Endothelial cell of umbilical vein (primary cell): ENCODE measurements around the gene DIP2C. TPM values are rescaled to one million over a fixed set of nuclear protein-coding genes. Genes with fewer than 3 reads are reported as not detected.

Experiments used
- BruUV-seq: library from RNA; stranded (reverse); fragments of 400-500 nt; replicated peaks from 2 replicates; lab custom pipeline; 2021; lab: Mats Ljungman, UMichigan
- CTCF ChIA-PET: fragments of 300-600, 350-600 bp; sonication (Branson Sonifier 250); formaldehyde crosslinking; loops from one replicate; lab custom pipeline; 2021; ENCODE audit warnings: antibody characterized with exemption, inconsistent platforms; lab: Charles Lee
- POLR2A ChIA-PET: fragments of 300-600, 350-600 bp; sonication (Branson Sonifier 250); formaldehyde crosslinking; loops from one replicate; lab custom pipeline; 2021; ENCODE audit warnings: antibody characterized with exemption, inconsistent platforms; lab: Charles Lee
- DNase-seq: peaks from one replicate; pipeline ENCODE4 v3.0.0-alpha.2; 2011; ENCODE audit warnings: low read depth, low spot score
- FAIRE-seq: peaks from 2 replicates; lab custom pipeline; 2011; peaks lifted over from hg19 to GRCh38; lab: Jason Lieb, UNC
- H2AFZ ChIP-seq: 2 replicates; pipeline ENCODE4 v1.6.0; 2012; ENCODE audit warnings: low read depth, low read length, control low read depth, inconsistent platforms
- H3K27ac ChIP-seq: 2 replicates; pipeline ENCODE4 v1.5.1; 2011; ENCODE audit warnings: low read depth, mild to moderate bottlenecking, control low read depth, low read length, moderate library complexity; ENCODE audit not compliant: insufficient read depth
- H3K27me3 ChIP-seq, 2 experiments: 2 replicates each; pipeline versions ENCODE4 v1.6.0 to v1.6.1; 2011; ENCODE audit warnings: low read length in 2 of 2, mixed read lengths in 1 of 2; ENCODE audit not compliant: control insufficient read depth in 2 of 2, insufficient read depth in 2 of 2
- H3K36me3 ChIP-seq, 2 experiments: 2 replicates in 1 of 2; 3 replicates in 1 of 2; pipeline ENCODE4 v1.5.1; 2011; ENCODE audit warnings: low read length in 2 of 2, mild to moderate bottlenecking in 1 of 2, moderate library complexity in 1 of 2; ENCODE audit not compliant: control insufficient read depth in 2 of 2, insufficient read depth in 2 of 2; ENCODE audit errors: extremely low read depth in 1 of 2
- H3K4me1 ChIP-seq: 3 replicates; pipeline ENCODE4 v1.5.1; 2011; ENCODE audit warnings: mild to moderate bottlenecking, low read length; ENCODE audit not compliant: control insufficient read depth, insufficient read depth; ENCODE audit errors: extremely low read depth
- H3K4me2 ChIP-seq: 2 replicates; pipeline ENCODE4 v1.6.1; 2011; ENCODE audit warnings: low read length, control low read depth, mixed read lengths; ENCODE audit not compliant: insufficient read depth
- H3K4me3 ChIP-seq, 3 experiments: fragments of 200-600 bp in 1 of 3; sonication (generic), shearing (Covaris generic) in 1 of 3; replicated peaks in 1 of 3; 2 replicates each; pipeline ENCODE4 v1.5.1; 2011 to 2016; ENCODE audit warnings: control low read depth in 3 of 3, low read length in 3 of 3, mild to moderate bottlenecking in 2 of 3, inconsistent platforms in 1 of 3, low read depth in 1 of 3, moderate library complexity in 1 of 3; ENCODE audit not compliant: insufficient read depth in 1 of 3
- H3K79me2 ChIP-seq: 2 replicates; pipeline ENCODE4 v1.6.0; 2012; ENCODE audit warnings: low read length, inconsistent platforms; ENCODE audit not compliant: control insufficient read depth, insufficient read depth
- H3K9ac ChIP-seq: replicated peaks from 2 replicates; pipeline ENCODE3; 2011; ENCODE audit warnings: low read length, control low read depth; ENCODE audit not compliant: insufficient read depth; ENCODE audit errors: extremely low read depth
- H3K9me1 ChIP-seq: replicated peaks from 3 replicates; pipeline ENCODE4 v1.6.0; 2011; ENCODE audit warnings: mild to moderate bottlenecking, low read length; ENCODE audit not compliant: control insufficient read depth, insufficient read depth; ENCODE audit errors: extremely low read depth
- H3K9me3 ChIP-seq: replicated peaks from 2 replicates; pipeline ENCODE4 v1.5.1; 2012; ENCODE audit warnings: low read length, inconsistent platforms; ENCODE audit not compliant: control insufficient read depth, insufficient read depth
- H4K20me1 ChIP-seq: replicated peaks from 2 replicates; pipeline ENCODE3; 2011; ENCODE audit warnings: mild to moderate bottlenecking, low read length; ENCODE audit not compliant: control insufficient read depth, insufficient read depth; ENCODE audit errors: extremely low read depth
- CTCF ChIP-seq, 2 donors: IDR thresholded peaks; 1 replicate in 1 of 2; 2 replicates in 1 of 2; pipeline ENCODE4 v1.5.1; 2011; ENCODE audit warnings: low read length in 2 of 2, mild to moderate bottlenecking in 2 of 2, moderate library complexity in 2 of 2, control low read depth in 1 of 2, inconsistent platforms in 1 of 2, low read depth in 1 of 2; ENCODE audit not compliant: insufficient read depth in 1 of 2; ENCODE audit errors: extremely low read depth in 1 of 2
- EZH2 ChIP-seq: IDR thresholded peaks from 2 replicates; pipeline ENCODE4 v1.6.1; 2012; ENCODE audit warnings: borderline replicate concordance, low read depth, mild to moderate bottlenecking, moderate library complexity, low read length, inconsistent platforms; ENCODE audit not compliant: severe bottlenecking
- FOS ChIP-seq: IDR thresholded peaks from 2 replicates; pipeline ENCODE4 v1.6.1; 2011; ENCODE audit warnings: mild to moderate bottlenecking, low read length, moderate library complexity, borderline replicate concordance; ENCODE audit not compliant: insufficient read depth
- GATA2 ChIP-seq: IDR thresholded peaks from 2 replicates; pipeline ENCODE4 v1.7.0; 2011; ENCODE audit warnings: low read depth, mild to moderate bottlenecking, moderate library complexity, mixed read lengths, low read length; ENCODE audit not compliant: insufficient read length, insufficient read depth
- JUN ChIP-seq: IDR thresholded peaks from 2 replicates; pipeline ENCODE4 v1.6.1; 2011; ENCODE audit warnings: borderline replicate concordance, low read depth; ENCODE audit not compliant: insufficient read length, insufficient read depth
- MYC ChIP-seq: IDR thresholded peaks from one replicate; pipeline ENCODE4 v1.6.1; 2011; ENCODE audit warnings: mild to moderate bottlenecking, low read depth, low read length
- POLR2A ChIP-seq: IDR thresholded peaks from 2 replicates; pipeline ENCODE4 v1.6.1; 2012; ENCODE audit warnings: low read depth, mild to moderate bottlenecking, control low read depth, low read length
- POLR2AphosphoS5 ChIP-seq: IDR thresholded peaks from 2 replicates; pipeline ENCODE4 v1.6.1; 2012; ENCODE audit warnings: low read depth, mild to moderate bottlenecking, control low read depth, low read length, moderate library complexity; ENCODE audit not compliant: insufficient read depth
- dilution Hi-C: fragments of 300-500 bp; cut with MboI; formaldehyde crosslinking; loops from one replicate; pipeline ENCODE4 v1.15.0; 2019; ENCODE audit warnings: low sequenced_read_pairs; ENCODE audit not compliant: extremely low pct_ligation_motif_present
- intact Hi-C: fragments of 100-400 bp; cut with micrococcal nuclease; formaldehyde crosslinking; loops from one replicate; pipeline ENCODE4 v1.10.0; 2022
- polyA plus RNA-seq, 4 experiments: library from polyadenylated mRNA; depleted of rRNA in 3 of 4; stranded (reverse) in 3 of 4; unstranded in 1 of 4; fragments of >200 nt; gene quantifications; 2 replicates each; pipeline versions ENCODE4 v1.2.1 to v1.2.3, GENCODE V29; 2011 to 2012; ENCODE audit warnings: missing spikeins in 1 of 4
- total RNA-seq: library from RNA; stranded (reverse); gene quantifications from 2 replicates; pipeline ENCODE4 v1.2.3, GENCODE V29; 2021
- TF ChIP-seq, protein P1 (sequence below): IDR thresholded peaks from 2 replicates; pipeline ENCODE4 v1.6.1; 2011; ENCODE audit not compliant: insufficient read depth, insufficient read length

DIP2C gene
- total and polyA plus RNA-seq, 2 donors (not counting 3 experiments of a cell fraction or from before 2014, with no cell fraction given): 3.6 to 10.7 TPM

- Histone ChIP-seq H3K36me3 (no peaks in the 10 kb centered on the region), H3K4me2 (no peak overlapping the region), H3K27me3 (no peaks in the 10 kb centered on the region), H3K79me2 (no peaks in the 10 kb centered on the region), H2AFZ (peak overlapping the region; percentile 5), H3K4me1 (peaks cover 3% of the 10 kb centered on the region), H3K9me1 (no peaks in the 10 kb centered on the region), H3K9me3 (no peaks in the 10 kb centered on the region), H4K20me1 (no peaks in the 10 kb centered on the region), H3K4me3 (no peak overlapping the region), H3K27ac (no peak overlapping the region), H3K9ac (no peak overlapping the region)
- dilution Hi-C loops: no loop called here
- intact Hi-C loops: loop anchor here (10.0 kb wide), 1 partner anchor 194 kb away; no protein-coding TSS in a partner anchor
- no TSS peak for BruUV-seq
- ChIA-PET POLR2A (no interaction called here), CTCF (no interaction called here)
- FAIRE-seq: peak; percentile 54
- TF ChIP-seq, protein P1, sequence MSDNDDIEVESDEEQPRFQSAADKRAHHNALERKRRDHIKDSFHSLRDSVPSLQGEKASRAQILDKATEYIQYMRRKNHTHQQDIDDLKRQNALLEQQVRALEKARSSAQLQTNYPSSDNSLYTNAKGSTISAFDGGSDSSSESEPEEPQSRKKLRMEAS: peak; percentile 71
- TF ChIP-seq CTCF (IDR thresholded peaks at IDR 0.05; ENCODE audit: extremely low read depth in 1 of 2, insufficient read depth in 1 of 2, low read depth in 1 of 2, low read length in 2 of 2): no peak
- no peak for TF ChIP-seq POLR2A
- peak; percentile 67 for DNase-seq
Measured at GRCh38 chr10:458421-458851, 231.0 kb downstream of the DIP2C start.

GRCh38 chr10:456486-456885, 233.0 kb downstream of the DIP2C start:
- FAIRE-seq (no peak), DNase-seq (no peak)
- no TSS peak for BruUV-seq
- TF ChIP-seq EZH2 (no peak), CTCF (IDR thresholded peaks at IDR 0.05; ENCODE audit: extremely low read depth in 1 of 2, insufficient read depth in 1 of 2, low read depth in 1 of 2, low read length in 2 of 2) (no peak), JUN (no peak), FOS (no peak), GATA2 (no peak), POLR2AphosphoS5 (no peak), POLR2A (no peak), MYC (no peak)
- TF ChIP-seq, protein P1: no peak
- Histone ChIP-seq H3K27ac (no peak overlapping the region), H3K27me3 (no peaks in the 10 kb centered on the region), H2AFZ (no peak overlapping the region), H3K9ac (no peak overlapping the region), H3K9me1 (no peaks in the 10 kb centered on the region), H3K79me2 (no peaks in the 10 kb centered on the region), H4K20me1 (no peaks in the 10 kb centered on the region), H3K9me3 (no peaks in the 10 kb centered on the region), H3K4me3 (no peak overlapping the region), H3K4me1 (peaks cover 3% of the 10 kb centered on the region), H3K4me2 (no peak overlapping the region), H3K36me3 (no peaks in the 10 kb centered on the region)
- intact Hi-C loops (loop anchor here (10.0 kb wide), 1 partner anchor 192 kb away; no protein-coding TSS in a partner anchor), dilution Hi-C loops (no loop called here)
- ChIA-PET CTCF (no interaction called here), POLR2A (no interaction called here)
